ENCODE measurements around the gene BCAS3. TPM values are rescaled to one million over a fixed set of nuclear protein-coding genes. Genes with fewer than 3 reads are reported as not detected.
A peak's percentile ranks its signal among the peaks of the same experiment; 100 is the strongest.

BCAS3 gene
- total RNA-seq, 1 donor from 2014 or later: 38.1 TPM

GRCh38 chr17:61403801-61404662 lies 726.4 kb downstream of the BCAS3 start:
- Mint-ChIP-seq H3K9me3 (ENCODE audit: unreplicated experiment) (no peaks in the 10 kb centered on the region), H3K4me1 (ENCODE audit: unreplicated experiment) (peaks cover 5% of the 10 kb centered on the region), H3K27ac (ENCODE audit: unreplicated experiment) (peak overlapping the region; percentile 57), H3K4me3 (ENCODE audit: unreplicated experiment) (no peak overlapping the region), H3K27me3 (ENCODE audit: unreplicated experiment) (peaks cover 46% of the 10 kb centered on the region), H3K36me3 (ENCODE audit: low read depth, unreplicated experiment) (peaks cover 3% of the 10 kb centered on the region)
- no peak for DNase-seq (ENCODE audit: low spot score)
- TF ChIP-seq, protein P1, sequence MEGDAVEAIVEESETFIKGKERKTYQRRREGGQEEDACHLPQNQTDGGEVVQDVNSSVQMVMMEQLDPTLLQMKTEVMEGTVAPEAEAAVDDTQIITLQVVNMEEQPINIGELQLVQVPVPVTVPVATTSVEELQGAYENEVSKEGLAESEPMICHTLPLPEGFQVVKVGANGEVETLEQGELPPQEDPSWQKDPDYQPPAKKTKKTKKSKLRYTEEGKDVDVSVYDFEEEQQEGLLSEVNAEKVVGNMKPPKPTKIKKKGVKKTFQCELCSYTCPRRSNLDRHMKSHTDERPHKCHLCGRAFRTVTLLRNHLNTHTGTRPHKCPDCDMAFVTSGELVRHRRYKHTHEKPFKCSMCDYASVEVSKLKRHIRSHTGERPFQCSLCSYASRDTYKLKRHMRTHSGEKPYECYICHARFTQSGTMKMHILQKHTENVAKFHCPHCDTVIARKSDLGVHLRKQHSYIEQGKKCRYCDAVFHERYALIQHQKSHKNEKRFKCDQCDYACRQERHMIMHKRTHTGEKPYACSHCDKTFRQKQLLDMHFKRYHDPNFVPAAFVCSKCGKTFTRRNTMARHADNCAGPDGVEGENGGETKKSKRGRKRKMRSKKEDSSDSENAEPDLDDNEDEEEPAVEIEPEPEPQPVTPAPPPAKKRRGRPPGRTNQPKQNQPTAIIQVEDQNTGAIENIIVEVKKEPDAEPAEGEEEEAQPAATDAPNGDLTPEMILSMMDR (IDR thresholded peaks at IDR 0.05; ENCODE audit: unreplicated experiment): no peak

- Mint-ChIP-seq H3K36me3 (ENCODE audit: low read depth, unreplicated experiment) (peaks cover 3% of the 10 kb centered on the region), H3K27ac (ENCODE audit: unreplicated experiment) (no peak overlapping the region), H3K4me3 (ENCODE audit: unreplicated experiment) (no peak overlapping the region), H3K9me3 (ENCODE audit: unreplicated experiment) (no peaks in the 10 kb centered on the region), H3K4me1 (ENCODE audit: unreplicated experiment) (peaks cover 5% of the 10 kb centered on the region), H3K27me3 (ENCODE audit: unreplicated experiment) (peaks cover 46% of the 10 kb centered on the region)
- TF ChIP-seq, protein P1 (IDR thresholded peaks at IDR 0.05; ENCODE audit: unreplicated experiment): no peak
- no peak for DNase-seq (ENCODE audit: low spot score)
Observed at GRCh38 chr17:61404663-61404912, 726.9 kb downstream of the BCAS3 start.

- H3K4me3 Mint-ChIP-seq (ENCODE audit: unreplicated experiment): no peak overlapping the region
- no peak for DNase-seq (ENCODE audit: low spot score)
Observed at GRCh38 chr17:61404913-61405685, 727.4 kb downstream of the BCAS3 start.

GRCh38 chr17:61405686-61406536 lies 728.3 kb downstream of the BCAS3 start:
- Mint-ChIP-seq H3K27me3 (ENCODE audit: unreplicated experiment) (peaks cover 46% of the 10 kb centered on the region), H3K4me3 (ENCODE audit: unreplicated experiment) (no peak overlapping the region), H3K4me1 (ENCODE audit: unreplicated experiment) (peaks cover 5% of the 10 kb centered on the region), H3K9me3 (ENCODE audit: unreplicated experiment) (no peaks in the 10 kb centered on the region), H3K36me3 (ENCODE audit: low read depth, unreplicated experiment) (peaks cover 3% of the 10 kb centered on the region), H3K27ac (ENCODE audit: unreplicated experiment) (no peak overlapping the region)
- DNase-seq (ENCODE audit: low spot score): no peak
- TF ChIP-seq, protein P1 (IDR thresholded peaks at IDR 0.05; ENCODE audit: unreplicated experiment): no peak

More at GRCh38 chr17:61404913-61405685, 727.4 kb downstream of the BCAS3 start:
- H3K36me3 Mint-ChIP-seq (ENCODE audit: low read depth, unreplicated experiment): peaks cover 3% of the 10 kb centered on the region
- TF ChIP-seq, protein P1 (IDR thresholded peaks at IDR 0.05; ENCODE audit: unreplicated experiment): no peak
- H3K27ac Mint-ChIP-seq (ENCODE audit: unreplicated experiment): no peak overlapping the region
- peaks cover 46% of the 10 kb centered on the region for H3K27me3 Mint-ChIP-seq (ENCODE audit: unreplicated experiment)
- H3K4me1 Mint-ChIP-seq (ENCODE audit: unreplicated experiment): peaks cover 5% of the 10 kb centered on the region
- H3K9me3 Mint-ChIP-seq (ENCODE audit: unreplicated experiment): no peaks in the 10 kb centered on the region
